H1 (cell line): Measurements from ENCODE around the gene RAB11FIP3. TPM values are rescaled to one million over a fixed set of nuclear protein-coding genes. Genes with fewer than 3 reads are reported as not detected.

Source experiments
- CTCF ChIA-PET: fragments of 300-600 bp; sonication (Branson Sonifier 250); formaldehyde crosslinking; loops from one replicate; lab custom pipeline; 2021; ENCODE audit not compliant: partially characterized antibody; lab: Charles Lee
- POLR2A ChIA-PET: fragments of 300-600 bp; sonication (Branson Sonifier 250); formaldehyde crosslinking; loops from one replicate; lab custom pipeline; 2021; ENCODE audit warnings: inconsistent platforms; ENCODE audit not compliant: partially characterized antibody; lab: Charles Lee
- DNase-seq, 2 experiments: peaks; one replicate each; pipeline versions ENCODE4 v3.0.0 to v3.0.0-alpha.2; 2010 to 2022; ENCODE audit warnings: low spot score in 2 of 2, low read depth in 1 of 2, mixed read lengths in 1 of 2
- FAIRE-seq: peaks from 2 replicates; lab custom pipeline; 2011; peaks lifted over from hg19 to GRCh38; lab: Jason Lieb, UNC
- H2AFZ ChIP-seq: 2 replicates; pipeline ENCODE4 v1.8.1; 2012; ENCODE audit warnings: low read length, inconsistent platforms
- H2AK5ac ChIP-seq: 2 replicates; pipeline ENCODE4 v1.6.1; 2013; ENCODE audit warnings: low read depth, low read length
- H2BK120ac ChIP-seq: replicated peaks from 2 replicates; pipeline ENCODE3; 2013; ENCODE audit warnings: low read depth, low read length, inconsistent platforms
- H2BK12ac ChIP-seq: 2 replicates; pipeline ENCODE4 v1.6.1; 2013; ENCODE audit warnings: low read depth, low read length
- H2BK15ac ChIP-seq: 2 replicates; pipeline ENCODE4 v1.6.1; 2013; ENCODE audit warnings: low read length
- H2BK20ac ChIP-seq: 2 replicates; pipeline ENCODE4 v1.6.1; 2013; ENCODE audit warnings: low read length
- H2BK5ac ChIP-seq: 2 replicates; pipeline ENCODE4 v1.6.1; 2013; ENCODE audit warnings: low read depth, low read length
- H3K14ac ChIP-seq: 2 replicates; pipeline ENCODE4 v1.6.1; 2013; ENCODE audit warnings: inconsistent platforms; ENCODE audit not compliant: insufficient read length
- H3K18ac ChIP-seq: 2 replicates; pipeline ENCODE4 v1.6.1; 2013; ENCODE audit warnings: low read length; ENCODE audit errors: extremely low read depth
- H3K23ac ChIP-seq: 2 replicates; pipeline ENCODE4 v1.6.1; 2013; ENCODE audit warnings: inconsistent platforms; ENCODE audit not compliant: insufficient read length
- H3K23me2 ChIP-seq: 2 replicates; pipeline ENCODE4 v1.6.1; 2013; ENCODE audit warnings: low read depth, low read length
- H3K27ac ChIP-seq: 2 replicates; pipeline ENCODE4 v1.6.1; 2011; ENCODE audit warnings: low read depth, low read length, inconsistent platforms
- H3K27me3 ChIP-seq, 4 experiments: replicated peaks in 1 of 4; 1 replicate in 1 of 4; 2 replicates in 3 of 4; pipeline versions ENCODE4 v1.6.1 to v1.8.1; 2011 to 2013; ENCODE audit warnings: low read length in 3 of 4, mild to moderate bottlenecking in 3 of 4, inconsistent platforms in 2 of 4, mixed read lengths in 2 of 4, moderate library complexity in 1 of 4; ENCODE audit not compliant: control insufficient read depth in 3 of 4, insufficient read depth in 3 of 4; ENCODE audit errors: extremely low read depth in 1 of 4
- H3K36me3 ChIP-seq, 4 experiments: 2 replicates each; pipeline versions ENCODE4 v1.6.1 to v1.8.1; 2011 to 2013; ENCODE audit warnings: mild to moderate bottlenecking in 4 of 4, low read length in 3 of 4, moderate library complexity in 2 of 4, control low read depth in 1 of 4, inconsistent platforms in 1 of 4; ENCODE audit not compliant: insufficient read depth in 4 of 4, control insufficient read depth in 2 of 4
- H3K4ac ChIP-seq: replicated peaks from 2 replicates; pipeline ENCODE3; 2013; ENCODE audit warnings: low read length, low read depth, mixed read lengths, inconsistent platforms; ENCODE audit not compliant: insufficient read length
- H3K4me1 ChIP-seq, 4 experiments: replicated peaks in 1 of 4; 1 replicate in 1 of 4; 2 replicates in 3 of 4; pipeline versions ENCODE4 v1.6.1 to v1.8.1; 2011 to 2013; ENCODE audit warnings: low read length in 3 of 4, inconsistent platforms in 2 of 4, mixed read lengths in 1 of 4; ENCODE audit not compliant: insufficient read depth in 4 of 4, control insufficient read depth in 3 of 4
- H3K4me2 ChIP-seq, 2 experiments: 2 replicates each; pipeline versions ENCODE4 v1.6.1 to v1.8.1; 2011 to 2013; ENCODE audit warnings: low read depth in 2 of 2, low read length in 2 of 2, control low read depth in 1 of 2, inconsistent platforms in 1 of 2, mild to moderate bottlenecking in 1 of 2; ENCODE audit not compliant: insufficient read depth in 1 of 2
- H3K4me3 ChIP-seq, 4 experiments: fragments of 200-600, 300-600 bp in 1 of 4; sonication (generic), shearing (Covaris generic), sonication (Bioruptor Twin) in 1 of 4; 2 replicates each; pipeline versions ENCODE4 v1.5.1 to v1.8.1; 2011 to 2016; ENCODE audit warnings: low read length in 4 of 4, low read depth in 3 of 4, control low read depth in 2 of 4, inconsistent platforms in 2 of 4, mild to moderate bottlenecking in 2 of 4, mixed read lengths in 1 of 4, moderate library complexity in 1 of 4; ENCODE audit not compliant: insufficient read depth in 2 of 4; ENCODE audit errors: extremely low read depth in 1 of 4
- H3K56ac ChIP-seq: replicated peaks from 2 replicates; pipeline ENCODE3; 2013; ENCODE audit warnings: low read depth, mild to moderate bottlenecking, mixed read lengths, low read length, inconsistent platforms; ENCODE audit not compliant: insufficient read length
- H3K79me1 ChIP-seq: 2 replicates; pipeline ENCODE4 v1.6.1; 2013; ENCODE audit warnings: low read depth, low read length, control low read depth
- H3K79me2 ChIP-seq, 2 experiments: 2 replicates each; pipeline versions ENCODE4 v1.6.1 to v1.8.1; 2012 to 2013; ENCODE audit warnings: low read length in 2 of 2, mild to moderate bottlenecking in 2 of 2, inconsistent platforms in 1 of 2; ENCODE audit not compliant: insufficient read depth in 2 of 2, control insufficient read depth in 1 of 2
- H3K9ac ChIP-seq, 4 experiments: replicated peaks in 1 of 4; 1 replicate in 1 of 4; 2 replicates in 3 of 4; pipeline versions ENCODE4 v1.6.1 to v1.8.1; 2011 to 2013; ENCODE audit warnings: low read depth in 3 of 4, low read length in 3 of 4, control low read depth in 2 of 4, mild to moderate bottlenecking in 2 of 4, moderate library complexity in 2 of 4, inconsistent platforms in 1 of 4; ENCODE audit errors: extremely low read depth in 1 of 4
- H3K9me3 ChIP-seq, 2 experiments: 2 replicates each; pipeline versions ENCODE4 v1.6.1 to v1.8.1; 2012 to 2013; ENCODE audit warnings: mild to moderate bottlenecking in 2 of 2, moderate library complexity in 2 of 2, control low read depth in 1 of 2, inconsistent platforms in 1 of 2, low read depth in 1 of 2, low read length in 1 of 2, mixed read lengths in 1 of 2; ENCODE audit not compliant: insufficient read depth in 2 of 2
- H4K20me1 ChIP-seq, 2 experiments: replicated peaks in 1 of 2; 2 replicates each; pipeline versions ENCODE3 to v1.8.1; 2011 to 2013; ENCODE audit warnings: inconsistent platforms in 2 of 2, low read length in 2 of 2, mild to moderate bottlenecking in 1 of 2; ENCODE audit not compliant: insufficient read depth in 2 of 2, control insufficient read depth in 1 of 2
- H4K5ac ChIP-seq: 2 replicates; pipeline ENCODE4 v1.6.1; 2013; ENCODE audit warnings: low read length, low read depth, mixed read lengths, inconsistent platforms; ENCODE audit not compliant: insufficient read length
- H4K8ac ChIP-seq: 2 replicates; pipeline ENCODE4 v1.8.0; 2013; ENCODE audit warnings: mild to moderate bottlenecking, moderate library complexity, low read length, inconsistent platforms; ENCODE audit not compliant: insufficient read depth; ENCODE audit errors: extremely low read depth
- H4K91ac ChIP-seq: replicated peaks from 2 replicates; pipeline ENCODE3; 2013; ENCODE audit warnings: low read length, mixed read lengths, inconsistent platforms; ENCODE audit not compliant: insufficient read length
- CTBP2 ChIP-seq: IDR thresholded peaks from 2 replicates; pipeline ENCODE4 v1.7.0; 2011; ENCODE audit warnings: borderline replicate concordance, mild to moderate bottlenecking, moderate library complexity, mixed read lengths, low read length; ENCODE audit not compliant: insufficient read depth, insufficient read length
- EZH2 ChIP-seq: fragments of 200-600 bp; sonication (generic); IDR thresholded peaks from 2 replicates; pipeline ENCODE4 v1.7.1; 2012; ENCODE audit warnings: low read depth, mild to moderate bottlenecking, moderate library complexity, low read length, inconsistent platforms; ENCODE audit not compliant: severe bottlenecking
- GTF2F1 ChIP-seq: IDR thresholded peaks from 2 replicates; pipeline ENCODE4 v1.6.1; 2012; ENCODE audit warnings: low read depth, low read length, improper control_type of control experiment, borderline replicate concordance
- KDM4A ChIP-seq: IDR thresholded peaks from one replicate; pipeline ENCODE4 v1.7.1; 2012; ENCODE audit warnings: low read depth, mild to moderate bottlenecking, moderate library complexity, low read length, inconsistent platforms; ENCODE audit not compliant: severe bottlenecking
- SRF ChIP-seq: IDR thresholded peaks from 2 replicates; pipeline ENCODE4 v1.6.1; 2011; ENCODE audit warnings: mild to moderate bottlenecking, low read depth, low read length, moderate library complexity
- TEAD4 ChIP-seq: IDR thresholded peaks from 2 replicates; pipeline ENCODE4 v1.6.1; 2012; ENCODE audit warnings: low read depth, low read length, inconsistent platforms, mixed read lengths
- WGBS, 2 experiments: shearing (Covaris generic) in 1 of 2; methylation state at CpG; one replicate each; pipeline versions ENCODE4 v1.1.6 to v1.1.7; 2013 to 2015; ENCODE audit warnings: low lambda C conversion rate in 2 of 2, mixed read lengths in 2 of 2, inconsistent platforms in 1 of 2, low coverage in 1 of 2, missing lambda C conversion rate in 1 of 2; ENCODE audit not compliant: insufficient replicate concordance in 2 of 2, insufficient coverage in 1 of 2, insufficient read length in 1 of 2; ENCODE audit errors: extremely low coverage in 1 of 2, missing lambda C conversion rate in 1 of 2; 5-methylcytosine and 5-hydroxymethylcytosine counted together
- polyA plus RNA-seq, 7 experiments: library from polyadenylated mRNA; depleted of rRNA in 3 of 7; stranded (reverse) in 5 of 7; unstranded in 2 of 7; fragments of >200 nt in 5 of 7; fragments of 200-250 nt in 2 of 7; gene quantifications; 1 replicate in 5 of 7; 2 replicates in 1 of 7; 4 replicates in 1 of 7; pipeline versions ENCODE4 v1.2.1 to v1.2.3, GENCODE V29; 2011 to 2013; ENCODE audit warnings: missing spikeins in 2 of 7, mixed read lengths in 2 of 7
- total RNA-seq: library from RNA; stranded (reverse); fragmentation: NEBNext Ultra II Directional; extraction: Animal tissue kit (Norgen Biotek cat#: 25700); gene quantifications from 2 replicates; pipeline ENCODE4 v1.2.1, GENCODE V29; 2021
- TF ChIP-seq, protein P1 (sequence below), 3 experiments: IDR thresholded peaks; 1 replicate in 2 of 3; 2 replicates in 1 of 3; pipeline versions ENCODE4 v1.5.1 to v1.6.1; 2011; ENCODE audit warnings: low read length in 3 of 3, mild to moderate bottlenecking in 3 of 3, inconsistent platforms in 2 of 3, low read depth in 1 of 3, moderate library complexity in 1 of 3; ENCODE audit not compliant: insufficient read depth in 1 of 3; ENCODE audit errors: control extremely low read depth in 1 of 3
- TF ChIP-seq, protein P2 (sequence below): IDR thresholded peaks from 2 replicates; pipeline ENCODE4 v1.6.1; 2011; ENCODE audit warnings: low read length, improper control_type of control experiment

The RAB11FIP3 gene
- total and polyA plus RNA-seq, 2 of the 8 experiments (the other 6 are each of a cell fraction or from before 2014, with no cell fraction given), result 9.3 to 35.2 TPM

DNA sequence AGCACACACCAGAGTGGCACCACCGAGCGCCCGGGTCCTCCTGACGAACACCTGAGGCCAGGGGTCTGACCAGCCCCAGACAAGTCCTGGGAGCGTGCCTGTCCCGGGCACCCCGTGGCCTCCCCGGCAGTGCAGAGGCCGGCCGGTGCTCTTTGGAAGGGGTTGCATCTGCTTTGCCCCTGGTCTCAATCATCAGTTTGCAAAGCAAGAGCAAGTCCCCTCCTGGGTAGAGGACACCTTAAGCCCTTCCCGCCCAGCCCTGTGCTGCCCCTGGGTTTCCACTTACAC lies 90.4 kb downstream of the RAB11FIP3 start:
- no peak overlapping the region for H3K23ac ChIP-seq
- H3K56ac ChIP-seq, result no peak overlapping the region
- H3K4ac ChIP-seq, result no peak overlapping the region
- no peak overlapping the region for H4K5ac ChIP-seq
- FAIRE-seq, result no peak
- no peak overlapping the region for H2AFZ ChIP-seq
- H3K36me3 ChIP-seq, result peaks cover 2 to 10% (median 6%) of the 10 kb centered on the region in 4 experiments; a peak in 5 of 8 replicates
- 95% methylated on average over 11 of the region's 11 CpGs; no CpG with 5 or more reads in 1 of the 2 experiments for WGBS, 2 experiments
- H3K79me2 ChIP-seq, result no peaks in the 10 kb centered on the region
- H2BK120ac ChIP-seq, result no peak overlapping the region
- H4K8ac ChIP-seq, result no peak overlapping the region
- H3K9ac ChIP-seq, result no peak overlapping the region
- no peaks in the 10 kb centered on the region for H3K23me2 ChIP-seq
- H3K4me3 ChIP-seq, result no peak overlapping the region
- H2AK5ac ChIP-seq, result no peak overlapping the region
- peaks cover 0 to 3% of the 10 kb centered on the region in 2 experiments for H4K20me1 ChIP-seq
- no peaks in the 10 kb centered on the region for H3K79me1 ChIP-seq
- H2BK15ac ChIP-seq, result no peak overlapping the region
- H3K14ac ChIP-seq, result no peak overlapping the region
- H3K4me1 ChIP-seq, result no peaks in the 10 kb centered on the region
- H3K9me3 ChIP-seq, result no peaks in the 10 kb centered on the region
- no peak overlapping the region for H3K18ac ChIP-seq
- H3K27me3 ChIP-seq, result no peaks in the 10 kb centered on the region
- TF ChIP-seq SRF (no peak), CTBP2 (no peak), EZH2 (no peak), KDM4A (no peak), GTF2F1 (no peak), TEAD4 (no peak)
- TF ChIP-seq, protein P1, sequence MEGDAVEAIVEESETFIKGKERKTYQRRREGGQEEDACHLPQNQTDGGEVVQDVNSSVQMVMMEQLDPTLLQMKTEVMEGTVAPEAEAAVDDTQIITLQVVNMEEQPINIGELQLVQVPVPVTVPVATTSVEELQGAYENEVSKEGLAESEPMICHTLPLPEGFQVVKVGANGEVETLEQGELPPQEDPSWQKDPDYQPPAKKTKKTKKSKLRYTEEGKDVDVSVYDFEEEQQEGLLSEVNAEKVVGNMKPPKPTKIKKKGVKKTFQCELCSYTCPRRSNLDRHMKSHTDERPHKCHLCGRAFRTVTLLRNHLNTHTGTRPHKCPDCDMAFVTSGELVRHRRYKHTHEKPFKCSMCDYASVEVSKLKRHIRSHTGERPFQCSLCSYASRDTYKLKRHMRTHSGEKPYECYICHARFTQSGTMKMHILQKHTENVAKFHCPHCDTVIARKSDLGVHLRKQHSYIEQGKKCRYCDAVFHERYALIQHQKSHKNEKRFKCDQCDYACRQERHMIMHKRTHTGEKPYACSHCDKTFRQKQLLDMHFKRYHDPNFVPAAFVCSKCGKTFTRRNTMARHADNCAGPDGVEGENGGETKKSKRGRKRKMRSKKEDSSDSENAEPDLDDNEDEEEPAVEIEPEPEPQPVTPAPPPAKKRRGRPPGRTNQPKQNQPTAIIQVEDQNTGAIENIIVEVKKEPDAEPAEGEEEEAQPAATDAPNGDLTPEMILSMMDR (IDR thresholded peaks at IDR 0.05; ENCODE audit: control extremely low read depth in 1 of 3, insufficient read depth in 1 of 3, low read depth in 1 of 3, low read length in 3 of 3), result no peak
- TF ChIP-seq, protein P2, sequence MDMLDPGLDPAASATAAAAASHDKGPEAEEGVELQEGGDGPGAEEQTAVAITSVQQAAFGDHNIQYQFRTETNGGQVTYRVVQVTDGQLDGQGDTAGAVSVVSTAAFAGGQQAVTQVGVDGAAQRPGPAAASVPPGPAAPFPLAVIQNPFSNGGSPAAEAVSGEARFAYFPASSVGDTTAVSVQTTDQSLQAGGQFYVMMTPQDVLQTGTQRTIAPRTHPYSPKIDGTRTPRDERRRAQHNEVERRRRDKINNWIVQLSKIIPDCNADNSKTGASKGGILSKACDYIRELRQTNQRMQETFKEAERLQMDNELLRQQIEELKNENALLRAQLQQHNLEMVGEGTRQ, result no peak
- ChIA-PET CTCF (interaction anchor here (1.2 to 1.3 kb wide), 2 partner anchors 124 to 170 kb away, joined by 3 to 4 read pairs; no protein-coding TSS in a partner anchor), POLR2A (no interaction called here)
- no peak for DNase-seq
- H3K4me2 ChIP-seq, result no peak overlapping the region
- H3K27ac ChIP-seq, result no peak overlapping the region
- no peak overlapping the region for H2BK12ac ChIP-seq
- H2BK20ac ChIP-seq, result no peak overlapping the region
- no peak overlapping the region for H2BK5ac ChIP-seq
- no peak overlapping the region for H4K91ac ChIP-seq
